ENCODE measurements around the gene MCAT.
"Not testable (repeated sequence)": the region's sequence is repeated elsewhere in the genome, so short reads cannot be mapped to it uniquely, and the experiment has no call there.

The MCAT gene

GRCh38 chr22:43131773-43132501, 11.3 kb downstream of the MCAT start:
- no peak for DNase-seq (ENCODE audit: extremely low spot score, insufficient read length, low read depth)
- no peak for FAIRE-seq

GRCh38 chr22:43129426-43130425, 13.5 kb downstream of the MCAT start:
- DNase-seq (ENCODE audit: extremely low spot score, insufficient read length, low read depth) (no peak), FAIRE-seq (no peak)

- FAIRE-seq (no peak), DNase-seq (ENCODE audit: extremely low spot score, insufficient read length, low read depth) (no peak)
Measured at GRCh38 chr22:43128928-43129424, 14.2 kb downstream of the MCAT start.

- FAIRE-seq (no peak), DNase-seq (ENCODE audit: extremely low spot score, insufficient read length, low read depth) (no peak)
Measured at GRCh38 chr22:43128116-43128515, 15.1 kb downstream of the MCAT start.

- no peak for FAIRE-seq
- no peak for DNase-seq (ENCODE audit: extremely low spot score, insufficient read length, low read depth)
Measured at GRCh38 chr22:43127166-43127908, 15.9 kb downstream of the MCAT start.

GRCh38 chr22:43126501-43127165, 16.6 kb downstream of the MCAT start:
- DNase-seq (ENCODE audit: extremely low spot score, insufficient read length, low read depth) (no peak), FAIRE-seq (no peak)

- peak; percentile 89 for FAIRE-seq
- no peak for DNase-seq (ENCODE audit: extremely low spot score, insufficient read length, low read depth)
Measured at GRCh38 chr22:43118953-43119458, 24.2 kb downstream of the MCAT start.

- FAIRE-seq (no peak), DNase-seq (ENCODE audit: extremely low spot score, insufficient read length, low read depth) (no peak)
Measured at GRCh38 chr22:43118024-43118849, 25.0 kb downstream of the MCAT start.

GRCh38 chr22:43116932-43117331, 26.3 kb downstream of the MCAT start:
- FAIRE-seq, result no peak
- no peak for DNase-seq (ENCODE audit: extremely low spot score, insufficient read length, low read depth)

- DNase-seq (ENCODE audit: extremely low spot score, insufficient read length, low read depth) (no peak), FAIRE-seq (no peak)
Measured at GRCh38 chr22:43114958-43115357, 28.2 kb downstream of the MCAT start.

- DNase-seq (ENCODE audit: extremely low spot score, insufficient read length, low read depth) (no peak), FAIRE-seq (no peak)
Measured at GRCh38 chr22:43113526-43114251, 29.5 kb downstream of the MCAT start.

- peak; percentile 62 for FAIRE-seq
Measured at GRCh38 chr22:43110927-43111623, 32.1 kb downstream of the MCAT start.

GRCh38 chr22:43110444-43110926, 32.7 kb downstream of the MCAT start, which contains the start of gene BIK:
Gene BIK, plus strand, starts transcription at chr22:43110750. Its CDS starts 13,273 bp downstream, at chr22:43124023.
- DNase-seq (ENCODE audit: extremely low spot score, insufficient read length, low read depth) (no peak), FAIRE-seq (peak; percentile 79)

More at GRCh38 chr22:43110927-43111623, 32.1 kb downstream of the MCAT start:
- no peak for DNase-seq (ENCODE audit: extremely low spot score, insufficient read length, low read depth)

GRCh38 chr22:43109921-43110443, 33.2 kb downstream of the MCAT start:
- no peak for FAIRE-seq
- no peak for DNase-seq (ENCODE audit: extremely low spot score, insufficient read length, low read depth)

- DNase-seq (ENCODE audit: extremely low spot score, insufficient read length, low read depth) (no peak), FAIRE-seq (no peak)
Measured at GRCh38 chr22:43109511-43109910, 33.7 kb downstream of the MCAT start.

- DNase-seq (ENCODE audit: extremely low spot score, insufficient read length, low read depth) (no peak), FAIRE-seq (no peak)
Measured at GRCh38 chr22:43106302-43106701, 36.9 kb downstream of the MCAT start.

GRCh38 chr22:43104950-43105349, 38.2 kb downstream of the MCAT start:
- not testable (repeated sequence) for FAIRE-seq

More at GRCh38 chr22:43104950-43105349, 38.2 kb downstream of the MCAT start:
- not testable (repeated sequence) for DNase-seq (ENCODE audit: extremely low spot score, insufficient read length, low read depth)
